GM18519 (cell line): ENCODE measurements around the gene NOL3.
A peak's percentile ranks its signal among the peaks of the same experiment; 100 is the strongest.

ENCODE experiments used
- ATAC-seq: cut with Tn5 transposase; IDR thresholded peaks from one replicate; pipeline ENCODE4 v1.9.1; 2021; ENCODE audit warnings: mild to moderate bottlenecking, moderate library complexity; ENCODE audit not compliant: unreplicated experiment, low FRiP score

The NOL3 gene

GRCh38 chr16:67187175-67187890 is 17.0 kb downstream of the NOL3 start:
- no peak for ATAC-seq

DNA sequence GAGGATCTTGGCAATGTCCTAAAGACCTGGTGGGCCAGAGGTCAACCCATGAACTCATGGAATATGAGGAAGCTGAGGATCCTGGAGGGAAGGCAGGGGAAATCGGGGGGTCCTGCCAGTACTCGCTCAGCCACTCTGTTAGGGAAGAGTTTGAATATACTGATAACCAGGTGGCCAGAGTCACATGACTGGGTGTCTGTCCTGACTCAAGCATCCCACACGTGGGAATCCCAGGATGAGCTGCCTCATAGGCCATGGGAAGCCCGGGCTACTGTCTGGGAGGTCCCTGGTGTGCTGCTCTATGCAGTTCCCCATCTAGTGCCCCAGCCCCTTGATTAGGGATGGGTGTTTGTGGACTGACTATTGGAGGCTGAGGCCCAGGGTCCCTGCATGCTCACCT is 18.0 kb downstream of the NOL3 start:
- no peak for ATAC-seq

- ATAC-seq, result no peak
These were observed 18.5 kb downstream of the NOL3 start for GRCh38 chr16:67188798-67189197.

GRCh38 chr16:67190041-67190440 is 19.7 kb downstream of the NOL3 start, which contains the start of gene EXOC3L1:
EXOC3L1 (minus strand) TSS chr16:67190136; CDS start chr16:67189676, 460 bp downstream.
- ATAC-seq, result no peak

GRCh38 chr16:67190448-67191399 is 20.4 kb downstream of the NOL3 start:
- ATAC-seq, result no peak

GRCh38 chr16:67191411-67191994 is 21.2 kb downstream of the NOL3 start:
- ATAC-seq, result no peak

DNA sequence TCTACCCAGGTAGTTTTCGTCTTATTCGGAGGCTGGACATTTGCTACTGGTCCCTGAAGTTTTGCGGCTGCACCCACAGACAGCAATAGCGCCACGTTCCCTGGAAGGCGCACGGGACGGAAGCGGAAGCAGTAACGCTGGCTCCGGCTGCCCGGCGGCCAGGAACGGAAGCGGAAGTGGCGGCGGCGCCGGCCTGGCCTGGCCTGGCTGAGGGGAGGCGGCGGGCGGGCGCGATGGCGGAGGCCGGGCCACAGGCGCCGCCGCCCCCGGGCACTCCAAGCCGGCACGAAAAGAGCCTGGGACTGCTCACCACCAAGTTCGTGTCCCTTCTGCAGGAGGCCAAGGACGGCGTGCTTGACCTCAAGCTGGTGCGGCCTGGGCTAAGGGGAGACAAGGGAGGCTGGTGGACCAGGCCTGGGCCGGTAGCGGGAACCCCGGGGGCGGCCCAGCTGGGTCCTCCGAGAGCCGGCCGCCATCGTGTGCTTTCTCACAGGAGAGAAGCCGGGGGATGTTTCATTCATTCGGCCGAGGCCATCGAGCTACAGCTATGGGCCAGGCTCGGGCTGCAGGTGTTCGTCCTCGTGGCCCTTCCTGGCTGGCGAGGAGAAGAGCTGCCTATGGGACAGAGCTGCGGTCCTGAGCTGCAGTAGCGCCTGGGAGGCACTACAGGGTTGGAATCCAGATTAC is 21.8 kb downstream of the NOL3 start, which contains the start of gene E2F4:
Gene E2F4 (plus strand): TSS at position 161 of the 687 bp plus-strand sequence. CDS start 73 bp downstream, at position 234.
- peak; percentile 68 for ATAC-seq

DNA sequence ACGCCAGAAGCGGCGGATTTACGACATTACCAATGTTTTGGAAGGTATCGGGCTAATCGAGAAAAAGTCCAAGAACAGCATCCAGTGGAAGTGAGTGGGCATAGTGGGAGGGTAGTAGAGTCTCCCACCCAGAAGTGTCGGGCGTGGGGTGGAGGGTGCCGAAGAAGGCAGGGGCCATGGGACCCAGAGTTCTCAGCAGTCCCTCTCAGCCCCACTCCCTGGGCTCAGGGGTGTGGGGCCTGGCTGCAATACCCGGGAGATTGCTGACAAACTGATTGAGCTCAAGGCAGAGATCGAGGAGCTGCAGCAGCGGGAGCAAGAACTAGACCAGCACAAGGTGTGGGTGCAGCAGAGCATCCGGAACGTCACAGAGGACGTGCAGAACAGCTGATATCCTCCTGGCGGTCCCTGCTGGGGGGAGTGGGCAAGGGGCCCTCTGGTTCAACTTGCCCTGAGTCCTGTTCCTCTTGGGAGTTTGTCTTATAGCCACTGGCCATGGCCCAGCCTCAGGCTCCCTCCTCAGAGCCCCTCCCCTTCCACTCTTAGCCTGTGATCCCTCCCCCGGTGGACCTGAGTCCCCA is 22.5 kb downstream of the NOL3 start:
- no peak for ATAC-seq

GRCh38 chr16:67193536-67193935 is 23.2 kb downstream of the NOL3 start:
- ATAC-seq, result no peak

DNA sequence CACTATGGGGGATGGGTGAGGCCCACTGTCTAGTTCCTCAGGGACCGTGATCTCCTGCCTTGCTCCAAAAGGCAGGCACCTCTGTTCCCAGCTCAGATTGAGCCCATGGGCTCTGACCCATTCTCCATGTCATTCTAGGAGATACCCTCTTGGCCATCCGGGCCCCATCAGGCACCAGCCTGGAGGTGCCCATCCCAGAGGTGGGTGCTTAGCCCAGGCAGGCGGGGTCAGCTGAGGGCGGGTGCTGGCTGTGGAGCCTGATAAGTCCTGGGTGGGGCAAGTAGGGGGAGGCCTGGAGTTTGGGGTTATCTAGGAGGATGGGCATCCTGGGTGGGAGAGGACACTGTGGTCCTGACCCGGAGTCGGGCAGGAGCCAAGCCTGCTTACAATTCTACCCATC is 23.9 kb downstream of the NOL3 start:
- ATAC-seq, result no peak

DNA sequence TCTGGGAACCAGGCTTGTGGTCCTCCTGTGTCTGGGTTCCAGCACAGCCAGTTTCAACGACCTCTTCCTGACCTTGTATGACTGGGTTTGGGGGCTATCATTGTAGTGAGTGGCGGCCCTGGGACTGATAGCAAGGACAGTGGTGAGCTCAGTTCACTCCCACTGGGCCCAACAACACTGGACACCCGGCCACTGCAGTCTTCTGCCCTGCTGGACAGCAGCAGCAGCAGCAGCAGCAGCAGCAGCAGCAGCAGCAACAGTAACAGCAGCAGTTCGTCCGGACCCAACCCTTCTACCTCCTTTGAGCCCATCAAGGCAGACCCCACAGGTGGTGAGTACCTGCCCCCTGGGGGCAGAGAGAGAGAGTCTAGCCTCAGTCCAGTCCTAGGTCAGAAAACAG is 25.3 kb downstream of the NOL3 start:
- ATAC-seq, result no peak

- ATAC-seq, result no peak
These were observed 26.5 kb downstream of the NOL3 start for GRCh38 chr16:67196881-67197280.

DNA sequence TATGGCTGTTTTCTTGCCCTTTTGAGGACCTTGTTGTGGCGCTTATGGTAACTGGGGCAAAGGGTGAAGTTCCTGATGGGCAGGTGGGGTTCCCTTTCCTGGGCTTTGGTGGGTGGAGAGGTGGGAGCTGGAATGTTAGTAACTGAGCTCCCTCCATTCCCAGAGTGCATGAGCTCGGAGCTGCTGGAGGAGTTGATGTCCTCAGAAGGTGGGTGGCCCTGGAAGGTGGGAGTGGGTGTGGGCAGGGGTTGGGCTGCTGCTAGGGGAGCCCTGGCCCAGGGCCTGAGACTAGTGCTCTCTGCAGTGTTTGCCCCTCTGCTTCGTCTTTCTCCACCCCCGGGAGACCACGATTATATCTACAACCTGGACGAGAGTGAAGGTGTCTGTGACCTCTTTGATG is 27.4 kb downstream of the NOL3 start:
- ATAC-seq, result no peak

- ATAC-seq, result no peak
These were observed 27.9 kb downstream of the NOL3 start for GRCh38 chr16:67198238-67198734.

DNA sequence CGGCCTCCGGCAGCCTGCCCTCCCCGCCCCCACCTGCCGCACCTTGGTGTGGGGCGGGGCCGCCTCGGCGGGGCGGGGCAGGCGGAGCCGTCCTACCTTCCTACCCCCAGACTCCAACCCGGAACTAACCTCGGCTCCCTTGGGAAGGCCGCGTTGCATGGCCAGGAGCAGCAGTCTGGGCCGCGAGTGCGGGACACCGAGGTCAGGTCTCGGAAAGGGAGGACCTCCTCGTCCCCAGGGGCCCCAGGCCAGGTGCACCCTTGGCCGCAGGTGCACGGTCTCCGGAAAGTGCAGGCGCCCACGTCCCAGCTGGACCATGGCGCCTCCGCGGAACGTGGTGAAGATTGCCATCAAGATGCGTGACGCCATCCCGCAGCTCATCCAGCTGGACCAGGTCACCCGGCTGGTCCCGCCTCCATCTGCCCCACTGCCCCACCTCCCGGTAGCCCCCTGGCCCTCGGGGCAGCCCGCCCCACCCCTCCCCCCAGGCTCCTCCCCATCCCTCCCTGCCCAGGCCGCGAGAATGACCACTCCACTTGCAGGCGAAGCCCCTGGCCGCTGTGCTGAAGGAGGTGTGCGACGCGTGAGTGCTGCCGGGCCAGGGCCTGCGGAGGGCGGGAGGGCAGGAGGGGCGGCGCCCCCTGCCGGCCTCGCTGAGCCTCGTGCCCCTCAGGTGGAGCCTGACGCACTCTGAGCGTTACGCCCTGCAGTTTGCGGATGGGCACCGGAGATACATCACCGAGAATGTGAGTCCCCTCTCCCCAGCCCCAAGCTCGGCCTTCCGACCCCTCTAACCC is 28.9 kb downstream of the NOL3 start, which contains the start of gene ELMO3:
Gene ELMO3 (plus strand): TSS at position 121 of the 797 bp plus-strand sequence. CDS start 196 bp downstream, at position 317.
- ATAC-seq, result no peak

GRCh38 chr16:67199808-67200198 is 29.5 kb downstream of the NOL3 start:
- ATAC-seq, result no peak

DNA sequence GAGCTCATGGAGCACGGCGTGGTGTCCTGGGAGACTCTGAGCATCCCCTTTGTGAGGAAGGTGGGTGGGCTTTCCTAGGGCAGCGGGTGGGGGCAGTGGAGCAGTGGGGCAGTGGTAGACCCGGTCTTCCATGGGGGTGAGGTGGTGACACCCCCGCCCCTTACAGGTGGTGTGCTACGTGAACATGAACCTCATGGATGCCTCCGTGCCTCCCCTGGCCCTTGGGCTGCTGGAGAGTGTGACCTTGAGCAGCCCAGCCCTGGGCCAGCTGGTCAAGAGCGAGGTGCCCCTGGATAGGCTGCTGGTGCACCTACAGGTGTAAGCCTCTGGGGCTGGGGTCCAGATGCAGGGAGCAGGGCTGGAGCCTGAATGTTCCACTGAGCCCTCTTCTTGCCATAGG is 30.2 kb downstream of the NOL3 start:
- no peak for ATAC-seq

DNA sequence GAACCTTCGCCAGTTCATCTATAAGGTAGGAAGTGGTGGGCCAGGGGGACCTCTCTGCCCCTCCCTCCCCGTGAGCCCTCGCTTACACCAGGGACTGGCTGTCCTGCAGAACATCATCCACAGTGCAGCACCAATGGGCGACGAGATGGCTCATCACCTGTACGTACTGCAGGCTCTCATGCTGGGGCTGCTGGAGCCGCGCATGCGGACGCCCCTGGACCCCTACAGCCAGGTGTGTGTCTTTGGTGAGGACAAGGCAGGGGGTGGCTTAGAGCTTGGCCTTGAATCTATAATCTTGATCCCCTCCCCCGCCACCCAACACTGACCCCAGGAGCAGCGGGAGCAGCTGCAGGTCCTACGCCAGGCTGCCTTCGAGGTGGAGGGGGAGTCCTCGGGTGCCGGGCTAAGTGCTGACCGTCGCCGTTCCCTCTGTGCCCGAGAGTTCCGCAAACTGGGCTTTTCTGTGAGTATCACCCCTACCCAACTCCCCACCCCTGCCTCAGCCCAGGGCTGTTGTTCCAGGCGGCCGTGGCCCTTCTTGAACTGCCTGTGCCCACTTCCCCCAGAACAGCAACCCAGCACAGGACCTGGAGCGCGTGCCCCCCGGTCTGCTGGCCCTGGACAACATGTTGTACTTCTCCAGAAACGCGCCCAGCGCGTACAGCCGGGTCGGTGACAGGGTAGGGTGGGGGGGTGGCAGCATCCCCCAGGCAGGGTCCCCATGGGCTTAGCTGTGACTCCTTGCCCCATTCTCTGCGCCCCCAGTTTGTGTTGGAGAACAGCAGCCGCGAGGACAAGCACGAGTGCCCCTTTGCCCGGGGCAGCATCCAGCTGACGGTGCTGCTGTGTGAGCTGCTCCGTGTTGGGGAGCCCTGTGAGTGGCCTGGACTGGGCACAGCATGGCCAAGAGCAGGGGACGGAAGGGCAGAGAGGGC is 31.3 kb downstream of the NOL3 start:
- ATAC-seq, result no peak
